Measurements from ENCODE around the gene POGLUT3. TPM values are rescaled to one million over a fixed set of nuclear protein-coding genes. Genes with fewer than 3 reads are reported as not detected.

POGLUT3 gene, protein sequence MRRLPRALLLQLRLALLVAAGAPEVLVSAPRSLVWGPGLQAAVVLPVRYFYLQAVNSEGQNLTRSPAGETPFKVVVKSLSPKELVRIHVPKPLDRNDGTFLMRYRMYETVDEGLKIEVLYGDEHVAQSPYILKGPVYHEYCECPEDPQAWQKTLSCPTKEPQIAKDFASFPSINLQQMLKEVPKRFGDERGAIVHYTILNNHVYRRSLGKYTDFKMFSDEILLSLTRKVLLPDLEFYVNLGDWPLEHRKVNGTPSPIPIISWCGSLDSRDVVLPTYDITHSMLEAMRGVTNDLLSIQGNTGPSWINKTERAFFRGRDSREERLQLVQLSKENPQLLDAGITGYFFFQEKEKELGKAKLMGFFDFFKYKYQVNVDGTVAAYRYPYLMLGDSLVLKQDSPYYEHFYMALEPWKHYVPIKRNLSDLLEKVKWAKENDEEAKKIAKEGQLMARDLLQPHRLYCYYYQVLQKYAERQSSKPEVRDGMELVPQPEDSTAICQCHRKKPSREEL
- total RNA-seq, result 1 to 10 TPM; 4.8 to 6.2 (median 5.5) TPM

DNA sequence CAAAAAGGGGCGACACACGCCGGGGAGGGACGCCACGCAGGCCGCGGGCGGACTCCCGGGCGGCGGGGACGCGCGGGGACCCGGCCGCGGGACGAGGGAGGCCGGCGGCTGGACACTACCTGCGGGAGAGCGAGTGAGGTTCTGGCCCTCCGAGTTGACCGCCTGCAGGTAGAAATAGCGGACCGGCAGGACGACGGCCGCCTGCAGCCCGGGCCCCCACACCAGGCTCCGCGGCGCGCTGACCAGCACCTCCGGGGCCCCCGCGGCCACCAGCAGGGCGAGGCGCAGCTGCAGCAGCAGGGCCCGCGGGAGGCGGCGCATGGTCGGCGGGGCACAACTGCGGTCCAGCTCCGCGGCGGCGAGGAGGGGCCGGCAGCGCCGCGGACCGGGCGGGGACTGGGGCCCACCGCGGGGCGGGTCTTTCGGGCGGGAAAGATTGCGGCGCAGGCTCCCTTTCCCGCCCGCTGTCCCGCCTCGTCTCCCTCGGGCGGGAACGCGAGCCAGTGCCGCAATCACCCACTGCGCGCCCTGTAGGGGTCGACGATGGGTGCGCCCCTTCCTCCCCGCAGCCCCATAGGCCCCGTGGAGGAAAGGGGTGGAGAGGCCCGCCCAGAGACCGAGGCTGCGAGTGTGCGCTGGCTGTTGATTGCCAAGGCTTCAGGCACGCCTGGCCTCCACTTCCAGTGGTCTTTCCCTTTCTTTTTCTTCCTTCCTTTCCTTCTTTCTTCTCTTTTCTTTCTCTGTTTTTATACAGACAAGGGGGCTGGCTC lies at the start of gene POGLUT3:
Gene POGLUT3, minus strand, starts transcription at position 339 of the 770 bp plus-strand sequence. Its CDS starts 18 bp downstream, at position 321.
- Mint-ChIP-seq H3K9me3 (no peaks in the 10 kb centered on the region), H3K4me1 (ENCODE audit: low read depth) (peaks cover 21% of the 10 kb centered on the region), H3K27me3 (ENCODE audit: low read depth) (no peaks in the 10 kb centered on the region), H3K36me3 (ENCODE audit: insufficient read depth) (no peaks in the 10 kb centered on the region), H3K4me3 (peak within 1 kb of the TSS; percentile 99)
- DNase-seq, result peak; percentile 23
- peak; percentile 64 to 66 for ATAC-seq

DNA sequence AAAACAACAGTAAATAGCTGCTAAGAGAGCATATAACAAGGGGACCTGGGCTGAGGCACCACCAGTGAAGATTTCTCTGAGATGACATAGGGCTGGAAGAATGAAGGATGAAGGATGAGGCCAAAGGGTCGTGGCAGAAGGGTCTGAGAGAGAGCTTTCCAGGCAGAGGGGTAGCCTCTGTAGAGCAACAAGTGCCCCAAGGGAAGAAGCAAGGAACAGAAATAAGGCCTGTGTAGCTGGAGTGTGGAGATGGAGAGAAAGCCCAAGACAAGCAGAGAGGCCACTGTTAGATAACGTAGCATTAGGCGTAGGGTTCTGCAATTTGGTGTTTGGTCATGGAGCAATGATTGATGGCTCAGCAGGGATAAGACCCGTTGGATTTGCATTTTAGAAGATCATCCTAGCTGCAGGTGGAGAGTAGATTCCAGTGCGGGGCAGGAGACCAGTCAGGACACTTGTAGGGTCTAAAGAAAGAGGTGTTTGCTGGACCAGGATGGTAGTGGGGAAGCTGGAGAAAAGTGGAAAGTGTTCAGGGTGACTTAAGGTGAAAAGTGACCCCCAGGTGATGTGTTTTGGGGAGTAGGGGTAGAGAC lies 47.8 kb upstream of the POGLUT3 start:
- H3K9me3 Mint-ChIP-seq, result no peaks in the 10 kb centered on the region
- no peak for ATAC-seq
- no peak for DNase-seq
- H3K27me3 Mint-ChIP-seq (ENCODE audit: low read depth), result no peaks in the 10 kb centered on the region
- no peak overlapping the region for H3K4me3 Mint-ChIP-seq
- H3K36me3 Mint-ChIP-seq (ENCODE audit: insufficient read depth), result no peaks in the 10 kb centered on the region
- H3K4me1 Mint-ChIP-seq (ENCODE audit: low read depth), result no peaks in the 10 kb centered on the region

DNA sequence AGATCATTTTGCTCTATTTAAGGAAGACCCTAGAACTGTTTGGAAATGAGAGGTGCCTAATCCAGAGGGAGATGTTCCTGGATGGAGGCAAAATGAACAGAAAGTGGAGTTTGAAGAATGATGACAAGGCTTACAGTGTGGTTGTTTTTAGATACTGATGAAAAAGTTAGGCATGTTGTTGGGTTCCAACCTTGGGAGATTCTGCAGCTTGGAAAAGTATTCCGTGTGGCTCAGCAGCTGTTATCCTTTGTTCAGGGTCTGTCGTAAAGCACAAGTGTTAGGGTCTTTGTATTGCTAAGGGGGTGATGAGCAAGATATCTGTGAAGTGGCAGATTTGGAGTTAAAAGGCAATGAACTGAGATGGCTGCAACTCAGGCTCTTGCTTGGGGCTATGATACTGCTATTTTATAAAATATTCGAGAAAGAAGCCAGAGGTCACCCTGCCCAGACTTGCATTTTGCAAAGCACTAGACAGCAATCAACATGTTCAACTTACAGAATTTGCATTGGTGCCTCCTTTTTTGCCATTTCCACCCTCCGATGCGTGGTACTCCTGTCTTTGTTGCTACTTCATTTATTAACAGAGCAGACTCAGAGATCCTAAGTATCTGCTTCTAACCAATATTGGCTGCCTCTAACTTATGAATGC lies 45.3 kb upstream of the POGLUT3 start:
- H3K4me3 Mint-ChIP-seq, result no peak overlapping the region
- H3K4me1 Mint-ChIP-seq (ENCODE audit: low read depth), result no peaks in the 10 kb centered on the region
- no peaks in the 10 kb centered on the region for H3K36me3 Mint-ChIP-seq (ENCODE audit: insufficient read depth)
- no peaks in the 10 kb centered on the region for H3K9me3 Mint-ChIP-seq
- ATAC-seq, result no peak
- DNase-seq, result no peak
- no peaks in the 10 kb centered on the region for H3K27me3 Mint-ChIP-seq (ENCODE audit: low read depth)

DNA sequence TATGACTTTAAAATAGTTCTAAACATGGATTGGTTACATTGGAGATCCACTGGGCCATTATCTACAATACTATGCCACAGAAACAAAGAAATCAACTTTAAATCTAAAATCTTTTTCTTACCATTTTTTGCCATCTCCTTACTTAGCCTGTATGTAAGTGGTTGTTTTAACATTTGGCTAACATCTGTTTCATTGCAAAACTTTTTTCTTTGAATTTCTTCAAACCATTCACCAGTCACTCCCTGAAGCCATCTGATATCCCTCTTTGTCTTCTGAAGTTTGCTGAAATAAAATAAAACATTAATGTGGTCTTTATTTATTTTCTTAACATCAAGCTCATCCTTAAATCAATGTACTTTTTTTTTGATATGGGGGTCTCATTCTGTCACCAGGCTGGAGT lies 43.3 kb upstream of the POGLUT3 start:
- H3K4me1 Mint-ChIP-seq (ENCODE audit: low read depth), result no peaks in the 10 kb centered on the region
- H3K27me3 Mint-ChIP-seq (ENCODE audit: low read depth), result no peaks in the 10 kb centered on the region
- no peaks in the 10 kb centered on the region for H3K9me3 Mint-ChIP-seq
- no peak overlapping the region for H3K4me3 Mint-ChIP-seq
- DNase-seq, result no peak
- ATAC-seq, result no peak
- H3K36me3 Mint-ChIP-seq (ENCODE audit: insufficient read depth), result no peaks in the 10 kb centered on the region

DNA sequence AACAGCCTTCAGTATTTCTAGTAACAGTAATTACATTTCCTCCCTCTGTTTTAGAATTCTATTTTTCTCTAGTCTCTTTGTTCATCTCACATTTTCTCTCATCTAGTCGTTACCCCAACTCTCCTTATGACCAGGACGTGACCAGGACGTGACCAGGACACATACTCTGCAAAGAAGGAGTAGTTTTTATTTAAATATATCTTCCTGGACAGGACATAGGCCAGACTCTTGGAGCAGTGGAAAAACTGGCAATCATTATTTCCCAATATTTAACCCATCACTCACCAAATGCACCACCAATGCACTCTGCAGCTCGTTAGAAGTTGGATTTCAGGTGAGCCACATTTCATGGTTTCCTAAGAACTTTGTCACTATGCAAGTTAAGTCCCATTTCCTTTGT lies 40.3 kb upstream of the POGLUT3 start:
- ATAC-seq, result no peak
- no peaks in the 10 kb centered on the region for H3K4me1 Mint-ChIP-seq (ENCODE audit: low read depth)
- H3K9me3 Mint-ChIP-seq, result no peaks in the 10 kb centered on the region
- H3K4me3 Mint-ChIP-seq, result no peak overlapping the region
- H3K36me3 Mint-ChIP-seq (ENCODE audit: insufficient read depth), result peaks cover 2% of the 10 kb centered on the region
- H3K27me3 Mint-ChIP-seq (ENCODE audit: low read depth), result no peaks in the 10 kb centered on the region
- DNase-seq, result no peak

DNA sequence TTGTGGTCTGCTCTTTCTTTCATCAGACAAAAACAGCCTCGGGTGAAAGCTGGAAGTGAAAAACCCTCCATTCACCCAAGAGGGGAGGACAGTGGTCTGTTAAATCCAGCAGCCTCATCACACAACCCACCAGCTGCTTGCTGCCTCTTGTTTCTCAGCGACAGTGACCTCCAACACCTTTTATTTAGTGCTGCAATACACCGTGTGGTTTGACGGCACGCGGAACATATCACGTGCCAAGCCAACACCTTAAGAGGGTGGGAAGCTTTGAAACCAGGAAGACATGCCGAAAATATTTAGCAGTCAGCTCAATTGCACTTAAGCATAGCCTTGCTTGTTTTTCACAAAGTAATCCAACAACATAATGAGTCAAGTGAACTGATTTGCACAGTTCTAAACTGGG lies 39.8 kb upstream of the POGLUT3 start:
- no peak overlapping the region for H3K4me3 Mint-ChIP-seq
- H3K9me3 Mint-ChIP-seq, result no peaks in the 10 kb centered on the region
- DNase-seq, result no peak
- no peak for ATAC-seq
- no peaks in the 10 kb centered on the region for H3K4me1 Mint-ChIP-seq (ENCODE audit: low read depth)
- H3K27me3 Mint-ChIP-seq (ENCODE audit: low read depth), result no peaks in the 10 kb centered on the region
- peaks cover 2% of the 10 kb centered on the region for H3K36me3 Mint-ChIP-seq (ENCODE audit: insufficient read depth)

DNA sequence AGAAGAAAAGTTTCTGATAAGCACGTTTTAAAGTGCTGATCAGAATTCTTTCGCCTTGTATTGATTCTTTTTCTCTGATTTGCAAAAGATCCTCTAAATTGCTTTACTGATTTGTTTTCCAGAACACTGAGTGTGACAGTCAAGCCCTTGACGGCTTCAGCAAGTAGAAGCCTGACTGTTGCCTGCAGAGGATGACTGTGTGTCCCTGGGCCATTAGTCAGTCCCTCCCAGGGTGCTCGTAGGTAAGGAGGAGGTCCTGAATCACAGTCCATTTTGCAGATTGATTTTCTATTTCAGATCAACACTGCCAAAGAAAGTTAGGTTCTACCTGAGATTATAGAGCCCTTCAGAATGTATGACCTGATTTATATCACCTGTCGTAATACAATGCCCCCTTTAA lies 38.6 kb upstream of the POGLUT3 start:
- no peaks in the 10 kb centered on the region for H3K4me1 Mint-ChIP-seq (ENCODE audit: low read depth)
- no peaks in the 10 kb centered on the region for H3K27me3 Mint-ChIP-seq (ENCODE audit: low read depth)
- H3K9me3 Mint-ChIP-seq, result no peaks in the 10 kb centered on the region
- DNase-seq, result no peak
- no peak overlapping the region for H3K4me3 Mint-ChIP-seq
- no peak for ATAC-seq
- H3K36me3 Mint-ChIP-seq (ENCODE audit: insufficient read depth), result peaks cover 2% of the 10 kb centered on the region

DNA sequence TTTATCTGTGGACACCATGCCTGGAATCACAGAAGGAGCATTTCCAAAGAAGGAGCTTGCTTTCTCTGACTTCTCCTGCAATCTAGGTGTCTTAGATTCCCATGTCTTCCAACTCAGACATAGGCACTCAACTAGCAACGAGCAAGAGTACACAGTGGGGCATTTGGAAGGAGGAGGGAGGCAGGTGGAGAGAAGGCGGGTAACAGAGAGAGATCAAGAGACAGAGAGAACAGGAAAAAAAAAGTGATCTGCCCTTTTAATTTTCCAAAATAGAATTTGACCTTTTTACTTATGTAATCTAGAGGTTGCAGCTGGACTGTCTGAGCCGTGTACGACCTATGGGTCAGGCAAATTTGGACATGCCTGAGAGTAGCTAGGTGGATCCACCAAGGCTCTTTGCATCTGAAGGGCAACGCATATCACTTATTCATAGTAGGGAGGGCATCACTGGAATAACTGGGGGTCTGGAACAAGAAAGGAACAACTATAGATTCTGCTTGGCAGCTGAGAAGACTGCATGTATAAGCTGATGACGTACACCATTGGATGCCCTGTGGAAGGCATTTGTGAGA lies 37.3 kb upstream of the POGLUT3 start:
- peaks cover 2% of the 10 kb centered on the region for H3K36me3 Mint-ChIP-seq (ENCODE audit: insufficient read depth)

DNA sequence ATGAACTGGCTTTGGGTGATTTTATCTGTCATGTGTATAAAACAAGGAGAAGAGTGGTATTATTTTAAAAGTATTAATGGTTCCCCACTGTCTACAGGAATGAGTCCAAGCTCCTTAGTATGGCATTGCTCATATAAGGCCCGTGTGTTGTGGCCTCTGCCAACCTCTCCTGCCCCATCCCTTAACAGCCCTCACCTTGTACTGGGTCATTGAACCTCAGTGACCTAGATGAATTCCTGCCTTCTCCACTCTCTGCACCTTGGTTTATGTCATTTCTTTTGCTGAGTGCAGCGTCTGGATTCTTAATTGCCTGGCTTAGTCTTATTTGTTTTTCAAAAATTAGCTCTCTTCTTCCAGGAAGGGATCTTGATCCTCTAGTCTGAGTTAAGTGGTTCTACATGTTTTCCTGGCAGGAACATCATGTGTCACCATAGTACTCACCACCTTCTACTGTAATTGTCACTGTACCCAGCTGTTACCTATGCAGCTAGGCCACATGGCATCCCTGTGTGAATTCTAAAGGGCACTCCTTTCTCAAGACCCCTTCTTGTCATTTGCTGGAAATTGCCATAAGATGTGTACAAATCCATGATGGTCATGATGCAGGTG lies 36.2 kb upstream of the POGLUT3 start:
- DNase-seq (no peak), ATAC-seq (no peak)
- Mint-ChIP-seq H3K36me3 (ENCODE audit: insufficient read depth) (peaks cover 2% of the 10 kb centered on the region), H3K9me3 (no peaks in the 10 kb centered on the region), H3K4me1 (ENCODE audit: low read depth) (no peaks in the 10 kb centered on the region), H3K27me3 (ENCODE audit: low read depth) (no peaks in the 10 kb centered on the region), H3K4me3 (no peak overlapping the region)

More for the DNA sequence above, 37.3 kb upstream of the POGLUT3 start:
- ATAC-seq (no peak), DNase-seq (no peak)
- H3K4me1 Mint-ChIP-seq (ENCODE audit: low read depth), result no peaks in the 10 kb centered on the region
- H3K27me3 Mint-ChIP-seq (ENCODE audit: low read depth), result no peaks in the 10 kb centered on the region
- no peak overlapping the region for H3K4me3 Mint-ChIP-seq
- H3K9me3 Mint-ChIP-seq, result no peaks in the 10 kb centered on the region

DNA sequence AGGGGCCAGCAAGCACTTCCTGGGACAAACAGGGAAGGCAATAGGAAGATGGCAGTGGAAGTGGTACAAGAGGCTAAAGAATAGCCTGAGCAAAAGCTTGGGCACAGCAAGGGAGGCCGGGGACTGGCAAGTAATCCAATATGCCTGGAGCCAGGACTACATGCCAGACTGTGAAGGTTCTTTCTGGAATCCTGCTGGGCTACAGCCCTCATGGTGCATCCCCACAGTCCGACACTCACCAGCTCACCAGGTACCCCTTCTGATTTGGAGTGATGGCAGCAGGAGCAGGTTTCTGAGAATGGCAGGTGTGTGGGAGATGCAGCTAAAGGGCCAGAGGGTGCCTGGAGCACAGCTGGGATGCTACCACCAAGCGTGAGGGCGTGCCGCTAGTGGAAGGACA lies 32.2 kb upstream of the POGLUT3 start:
- no peak for ATAC-seq
- no peaks in the 10 kb centered on the region for H3K9me3 Mint-ChIP-seq
- DNase-seq, result no peak
- H3K4me1 Mint-ChIP-seq (ENCODE audit: low read depth), result no peaks in the 10 kb centered on the region
- no peak overlapping the region for H3K4me3 Mint-ChIP-seq
- H3K27me3 Mint-ChIP-seq (ENCODE audit: low read depth), result no peaks in the 10 kb centered on the region
- peaks cover 2% of the 10 kb centered on the region for H3K36me3 Mint-ChIP-seq (ENCODE audit: insufficient read depth)

DNA sequence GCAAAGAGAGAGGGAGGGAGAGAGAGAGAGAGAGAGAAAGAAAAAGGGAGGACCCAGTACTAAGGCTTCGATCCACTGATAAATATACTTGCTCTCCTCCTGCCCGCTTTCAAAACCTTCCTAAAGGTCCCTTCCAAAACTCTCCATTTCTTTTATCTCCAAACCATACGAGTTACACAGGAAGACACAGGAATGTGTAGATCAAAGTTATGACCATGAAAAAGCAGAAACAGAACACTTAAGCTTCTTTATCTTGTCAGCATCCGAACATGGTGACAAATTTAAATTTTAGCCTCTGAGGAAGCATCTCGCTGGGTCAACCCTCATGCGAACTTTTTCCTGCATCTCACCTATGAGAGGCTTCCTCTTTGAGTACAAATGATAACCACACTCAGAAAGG lies 29.2 kb upstream of the POGLUT3 start:
- no peak for ATAC-seq
- no peaks in the 10 kb centered on the region for H3K4me1 Mint-ChIP-seq (ENCODE audit: low read depth)
- DNase-seq, result no peak

DNA sequence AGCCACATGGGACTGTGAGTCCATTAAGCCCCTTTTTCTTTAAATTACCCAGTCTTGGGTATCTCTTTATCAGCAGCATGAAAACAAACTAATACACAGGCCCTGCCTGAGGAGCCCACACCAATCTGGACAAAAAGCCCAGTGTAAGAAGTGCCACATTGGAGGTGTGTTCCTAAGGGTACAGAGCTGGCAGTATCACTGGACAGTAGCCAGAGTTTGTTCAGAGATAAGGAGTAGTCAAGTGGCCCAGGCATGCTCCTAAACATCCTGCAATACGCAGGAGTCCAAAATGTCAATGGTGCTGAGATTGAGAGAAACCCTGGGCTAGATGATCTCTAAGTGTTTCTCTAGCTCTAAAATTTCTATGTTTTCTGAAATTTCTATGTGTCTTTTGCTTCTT lies 27.0 kb upstream of the POGLUT3 start:
- no peak overlapping the region for H3K4me3 Mint-ChIP-seq
- H3K27me3 Mint-ChIP-seq (ENCODE audit: low read depth), result peaks cover 3% of the 10 kb centered on the region
- no peaks in the 10 kb centered on the region for H3K36me3 Mint-ChIP-seq (ENCODE audit: insufficient read depth)
- H3K4me1 Mint-ChIP-seq (ENCODE audit: low read depth), result no peaks in the 10 kb centered on the region
- DNase-seq, result no peak
- ATAC-seq, result no peak
- no peaks in the 10 kb centered on the region for H3K9me3 Mint-ChIP-seq

More for the DNA sequence above, 29.2 kb upstream of the POGLUT3 start:
- Mint-ChIP-seq H3K4me3 (no peak overlapping the region), H3K36me3 (ENCODE audit: insufficient read depth) (no peaks in the 10 kb centered on the region), H3K9me3 (no peaks in the 10 kb centered on the region), H3K27me3 (ENCODE audit: low read depth) (no peaks in the 10 kb centered on the region)

DNA sequence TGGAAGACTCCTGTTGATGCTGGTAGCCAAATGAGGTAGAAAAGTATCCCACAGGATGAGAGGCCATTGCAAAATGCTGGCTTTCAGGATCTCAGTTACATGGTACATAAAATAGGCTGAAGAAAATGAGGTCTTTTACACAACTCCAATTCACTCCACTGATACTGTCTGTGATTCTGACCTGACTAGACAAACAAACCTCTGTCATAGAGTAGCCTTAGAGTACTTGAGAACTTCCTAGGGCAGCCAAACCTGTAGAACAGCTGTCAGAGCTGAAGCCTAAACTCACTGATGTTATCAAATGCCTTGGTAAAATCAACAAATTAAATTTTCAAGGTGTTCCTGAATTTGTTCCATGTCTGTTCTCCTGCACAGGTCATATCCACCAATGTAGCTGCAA lies 26.2 kb upstream of the POGLUT3 start:
- DNase-seq (no peak), ATAC-seq (no peak)
- Mint-ChIP-seq H3K36me3 (ENCODE audit: insufficient read depth) (no peaks in the 10 kb centered on the region), H3K4me3 (no peak overlapping the region), H3K9me3 (no peaks in the 10 kb centered on the region), H3K4me1 (ENCODE audit: low read depth) (no peaks in the 10 kb centered on the region), H3K27me3 (ENCODE audit: low read depth) (peaks cover 3% of the 10 kb centered on the region)
